Renal cortex interstitium (tissue), 11 donors: ENCODE results near the gene ZNF683. TPM values are rescaled to one million over a fixed set of nuclear protein-coding genes. Genes with fewer than 3 reads are reported as not detected.

Experiments
- DNase-seq, 11 donors: peaks; one replicate each; pipeline ENCODE4 v3.0.0-alpha.2; 2013; ENCODE audit warnings: low read depth in 9 of 11, low spot score in 4 of 11; ENCODE audit errors: extremely low read depth in 1 of 11
- polyA plus RNA-seq, 3 donors: library from polyadenylated mRNA; unstranded; fragments of 120-200 nt; gene quantifications; one replicate each; pipeline ENCODE4 v1.2.1, GENCODE V29; 2013; ENCODE audit not compliant: insufficient read length in 3 of 3

ZNF683 gene
- polyA plus RNA-seq, 3 donors, result not detected

DNA sequence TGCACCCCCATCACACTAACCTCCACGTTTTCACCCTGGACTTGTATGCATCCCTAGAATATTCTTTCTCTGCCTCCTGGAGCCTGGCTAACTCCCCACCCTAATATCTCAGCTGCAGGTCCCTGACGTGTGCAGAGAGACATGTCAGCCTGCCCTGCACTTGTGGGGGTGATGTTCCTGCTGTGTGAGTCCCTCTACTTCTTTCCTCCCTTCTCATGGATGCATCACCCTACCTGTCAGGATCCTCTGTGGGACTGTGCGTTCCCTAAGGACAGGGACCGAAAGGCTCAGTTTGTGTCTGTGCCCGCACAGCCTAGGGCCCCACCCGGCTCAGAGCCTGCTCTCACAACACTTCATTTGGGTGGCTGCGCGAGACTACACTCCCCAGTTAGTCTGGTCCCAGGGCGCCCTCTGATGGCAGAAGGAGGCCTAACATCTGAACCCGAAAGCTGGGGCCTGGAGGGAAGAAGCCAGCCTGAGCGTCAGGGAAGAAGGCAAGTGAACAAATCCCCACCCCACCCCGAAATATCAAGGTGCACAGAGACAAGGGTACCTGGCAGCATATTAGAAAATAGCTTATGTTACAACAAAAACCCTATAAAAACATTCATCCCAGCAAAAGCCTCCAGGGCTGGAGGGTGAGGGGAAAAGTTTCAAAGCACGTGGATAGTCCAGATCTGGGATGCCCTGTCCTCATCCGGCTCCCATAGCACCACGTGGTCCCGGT is 51.1 kb downstream of the ZNF683 start:
- DNase-seq, result peak in 10 of 11 donors; percentile 52 to 83 (median 68)

DNA sequence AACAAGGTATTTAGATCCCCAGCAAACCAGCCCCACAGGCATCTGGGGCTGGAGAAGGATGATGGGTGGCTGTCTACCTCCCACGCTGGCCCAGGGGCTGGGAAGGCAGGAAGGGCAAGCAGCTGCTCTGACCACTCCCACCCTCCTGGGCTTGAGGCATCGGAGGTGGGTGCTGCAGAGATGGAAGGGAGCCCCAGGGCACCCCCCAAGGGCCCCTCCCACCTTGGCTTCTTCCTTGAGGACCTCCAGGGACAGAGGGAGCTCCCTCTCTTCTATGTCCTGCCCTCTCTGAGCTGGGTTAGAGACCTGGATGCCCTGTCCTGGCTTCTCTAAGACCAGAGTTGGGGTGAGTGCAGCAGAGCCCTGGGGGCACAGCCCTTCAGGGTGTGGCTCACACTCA is 51.7 kb downstream of the ZNF683 start:
- no peak for DNase-seq

DNA sequence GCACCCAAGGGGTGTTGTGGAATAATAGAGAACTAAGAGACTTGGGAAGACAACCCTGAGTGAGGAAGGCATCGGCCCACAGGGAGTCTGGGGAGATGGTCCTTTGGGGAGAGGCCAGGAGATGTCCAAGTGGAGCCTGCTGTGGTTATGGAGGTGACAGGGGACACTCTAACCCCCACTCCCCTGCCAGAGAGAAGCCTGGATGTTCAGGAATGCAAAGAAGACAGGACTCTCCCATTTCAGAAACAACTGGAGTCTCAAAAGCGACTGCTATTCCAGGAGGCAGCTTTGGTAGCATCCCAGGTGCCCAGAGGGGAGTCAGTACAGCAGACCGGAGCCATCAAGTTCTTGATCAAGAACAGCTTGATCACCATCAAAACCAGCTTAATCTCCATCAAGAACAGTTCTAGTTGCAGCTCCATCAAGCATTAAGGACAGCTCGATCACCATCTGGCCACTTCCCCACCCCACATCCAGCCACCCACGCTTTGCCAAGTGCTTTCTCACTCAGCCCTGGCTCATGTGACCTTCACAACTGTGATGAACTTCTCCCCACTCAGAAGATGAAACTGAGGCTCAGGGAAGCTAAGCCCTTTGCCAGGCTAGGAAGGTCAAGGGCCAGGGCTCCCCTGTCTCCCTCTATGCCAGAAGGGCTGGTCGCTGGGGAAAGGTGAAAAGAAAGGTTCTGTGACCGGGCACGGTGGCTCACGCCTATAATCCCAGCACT is 54.0 kb downstream of the ZNF683 start:
- DNase-seq, result no peak

DNA sequence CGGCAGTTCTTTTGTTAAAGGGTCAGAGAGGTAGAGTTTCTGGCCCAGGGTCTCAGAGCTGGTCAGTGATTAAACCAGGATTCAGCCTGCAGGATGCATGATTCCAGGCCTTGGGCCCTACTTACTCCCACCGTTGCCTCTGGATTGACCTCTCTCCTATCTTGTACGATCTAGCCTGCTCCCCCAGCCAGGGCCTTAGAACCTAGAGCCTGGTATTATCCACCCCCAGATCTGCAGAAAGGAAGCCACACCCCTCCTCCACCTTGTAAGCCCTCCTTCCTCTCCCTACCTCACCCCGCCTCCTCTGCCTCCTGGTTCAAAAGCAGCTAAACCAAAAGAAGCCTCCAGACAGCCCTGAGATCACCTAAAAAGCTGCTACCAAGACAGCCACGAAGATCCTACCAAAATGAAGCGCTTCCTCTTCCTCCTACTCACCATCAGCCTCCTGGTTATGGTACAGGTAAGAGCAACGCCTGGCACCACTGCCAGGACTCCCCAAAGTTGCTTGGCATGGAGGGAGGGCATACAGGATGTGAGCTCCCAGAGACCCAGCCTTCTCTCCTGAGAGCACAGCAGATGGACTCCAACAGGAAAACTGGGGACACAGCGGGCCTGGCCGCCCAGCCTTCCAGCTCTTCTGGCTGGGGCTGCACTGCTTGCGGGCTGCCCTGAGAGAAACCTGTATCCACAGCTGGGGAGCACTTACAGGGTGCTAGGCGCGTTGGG is 54.8 kb downstream of the ZNF683 start, which contains the start of gene CD52:
Gene CD52, plus strand, starts transcription at position 347 of the 726 bp plus-strand sequence. Its CDS starts 60 bp downstream, at position 407.
- no peak for DNase-seq

DNA sequence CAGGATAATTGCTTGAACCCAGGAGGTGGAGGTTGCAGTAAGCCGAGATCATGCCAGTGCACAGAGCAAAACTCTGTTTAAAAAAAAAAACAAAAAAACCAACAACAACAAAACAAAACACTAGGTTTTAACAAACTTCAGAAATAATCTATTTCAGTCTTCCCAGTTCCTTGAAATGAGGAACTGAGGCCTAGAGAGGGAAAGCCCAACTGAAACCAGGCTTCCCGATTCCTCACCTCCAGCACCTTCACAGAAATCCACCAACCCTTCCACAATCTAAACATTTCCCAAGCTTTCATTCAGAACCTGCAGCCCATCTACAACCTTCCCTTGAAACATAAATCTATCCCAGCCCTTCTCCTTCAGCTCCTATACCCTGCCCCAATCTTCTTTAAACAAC is 55.4 kb downstream of the ZNF683 start:
- DNase-seq, result no peak

DNA sequence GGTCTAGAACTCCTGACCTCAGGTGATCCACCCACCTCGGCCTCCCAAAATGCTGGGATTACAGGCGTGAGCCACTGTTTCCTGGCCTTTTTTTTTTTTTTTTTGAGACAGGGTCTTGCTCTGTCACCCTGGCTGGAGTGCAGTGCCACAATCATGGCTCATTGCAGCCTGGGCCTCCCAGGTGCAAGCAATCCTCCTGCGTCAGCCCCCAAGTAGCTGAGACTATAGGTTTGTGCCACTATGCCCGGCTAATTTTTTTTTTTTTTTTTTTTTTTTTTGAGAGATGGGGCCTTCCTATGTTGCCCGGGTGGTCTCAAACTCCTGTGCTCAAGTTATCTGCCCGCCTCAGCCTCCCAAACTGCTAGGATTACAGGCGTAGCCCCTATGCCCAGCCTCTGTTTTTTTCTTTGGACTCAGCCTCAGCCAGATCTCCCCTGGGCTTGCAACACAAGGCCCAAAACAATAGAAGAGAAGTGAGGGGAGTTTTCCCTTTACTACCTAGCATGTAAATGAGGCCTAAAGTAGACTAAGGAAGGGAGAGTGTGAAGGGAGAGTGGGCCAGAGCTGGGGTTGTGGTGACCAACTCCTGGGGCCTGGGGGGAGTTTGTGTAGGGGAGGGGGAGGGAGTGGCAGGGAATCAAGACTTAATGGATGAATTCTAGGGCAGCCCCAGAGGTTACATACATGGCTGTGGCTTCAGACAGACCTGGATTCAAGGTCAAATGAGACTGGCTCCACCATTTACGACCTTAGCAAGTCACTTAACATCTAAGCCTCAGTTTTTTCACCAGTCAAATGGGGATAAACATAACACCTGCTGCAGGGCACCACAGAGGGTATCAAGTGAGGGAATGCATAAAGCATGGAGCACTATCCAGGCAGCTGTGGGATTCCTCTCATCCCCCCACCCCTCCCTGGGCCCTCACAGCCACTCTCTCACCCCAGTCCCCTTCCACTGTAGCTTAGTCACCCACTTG is 56.4 kb downstream of the ZNF683 start:
- DNase-seq, result no peak

DNA sequence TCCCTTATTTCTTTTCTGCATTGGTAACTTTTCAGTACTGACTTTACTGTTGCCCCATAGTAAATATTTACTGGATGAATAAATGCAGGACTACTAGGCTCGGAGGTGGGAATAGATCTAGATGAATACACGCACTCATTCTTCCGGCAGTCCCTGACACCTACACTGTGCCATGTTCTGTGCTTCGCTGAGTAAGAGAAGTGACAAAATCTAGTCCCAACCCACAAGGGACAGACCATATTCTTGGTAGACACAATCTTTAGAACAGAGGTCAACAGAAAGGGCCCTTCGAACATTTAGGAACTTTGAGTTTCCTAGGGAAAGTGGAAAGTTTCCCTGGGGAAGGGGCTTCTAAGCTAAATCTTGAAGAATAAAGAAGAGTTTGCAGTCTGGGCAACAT is 58.0 kb downstream of the ZNF683 start:
- no peak for DNase-seq

Other genes starting within 250 kb of the ZNF683 start
- 1 to 10 TPM in 2 of 3 donors, under 1 TPM in 1; 0.67 to 1.5 (median 1.1) TPM for gene FAM110D, start 213.7 kb downstream of the ZNF683 start, polyA plus RNA-seq
- under 1 TPM in 1 of 3 donors, not detected in 2; 0.45 TPM for gene C1orf232, start 203.8 kb downstream of the ZNF683 start, polyA plus RNA-seq
- 10 to 100 TPM; 14.5 to 18.7 (median 18.4) TPM for gene ZNF593, start 202.8 kb downstream of the ZNF683 start, polyA plus RNA-seq
- 1 to 10 TPM; 1.0 to 1.9 (median 1.0) TPM for gene ZNF593OS, start 200.9 kb downstream of the ZNF683 start, polyA plus RNA-seq
- gene CNKSR1, start 195.3 kb downstream of the ZNF683 start, polyA plus RNA-seq, result 10 to 100 TPM; 10.7 to 20.0 (median 14.5) TPM
- under 1 TPM; 0.06 to 0.21 (median 0.11) TPM for gene CATSPER4, start 182.1 kb downstream of the ZNF683 start, polyA plus RNA-seq
- 10 to 100 TPM; 16.9 to 21.1 (median 17.9) TPM for gene CEP85, start 138.6 kb downstream of the ZNF683 start, polyA plus RNA-seq
- 100 to 1,000 TPM in 1 of 3 donors, 10 to 100 TPM in 2; 84.9 to 107 (median 90.4) TPM for gene SH3BGRL3, start 92.7 kb downstream of the ZNF683 start, polyA plus RNA-seq
- gene UBXN11, start 66.1 kb downstream of the ZNF683 start, polyA plus RNA-seq, result 10 to 100 TPM; 34.0 to 55.3 (median 44.5) TPM
- 1 to 10 TPM; 3.7 to 6.7 (median 5.0) TPM for gene CD52, start 54.8 kb downstream of the ZNF683 start, polyA plus RNA-seq
- gene CRYBG2, start 18.6 kb downstream of the ZNF683 start, polyA plus RNA-seq, result 1 to 10 TPM in 2 of 3 donors, under 1 TPM in 1; 0.87 to 1.4 (median 1.1) TPM
- gene LIN28A, start 38.1 kb upstream of the ZNF683 start, polyA plus RNA-seq, result under 1 TPM; 0.03 to 0.18 (median 0.06) TPM
- 10 to 100 TPM; 32.5 to 45.8 (median 34.2) TPM for gene DHDDS, start 59.6 kb upstream of the ZNF683 start, polyA plus RNA-seq
- 1,000 to 10,000 TPM; 1,010 to 1,265 (median 1,224) TPM for gene HMGN2, start 99.7 kb upstream of the ZNF683 start, polyA plus RNA-seq
- 10 to 100 TPM; 17.0 to 25.1 (median 21.3) TPM for gene RPS6KA1, start 157.0 kb upstream of the ZNF683 start, polyA plus RNA-seq